HG03196 (cell line): ENCODE results near the gene CCDC171.
"Not testable (repeated sequence)": the region's sequence is repeated elsewhere in the genome, so short reads cannot be mapped to it uniquely, and the experiment has no call there.

Experiments used
- ATAC-seq: cut with Tn5 transposase; IDR thresholded peaks from one replicate; pipeline ENCODE4 v1.9.1; 2021; ENCODE audit not compliant: unreplicated experiment

The CCDC171 gene

DNA sequence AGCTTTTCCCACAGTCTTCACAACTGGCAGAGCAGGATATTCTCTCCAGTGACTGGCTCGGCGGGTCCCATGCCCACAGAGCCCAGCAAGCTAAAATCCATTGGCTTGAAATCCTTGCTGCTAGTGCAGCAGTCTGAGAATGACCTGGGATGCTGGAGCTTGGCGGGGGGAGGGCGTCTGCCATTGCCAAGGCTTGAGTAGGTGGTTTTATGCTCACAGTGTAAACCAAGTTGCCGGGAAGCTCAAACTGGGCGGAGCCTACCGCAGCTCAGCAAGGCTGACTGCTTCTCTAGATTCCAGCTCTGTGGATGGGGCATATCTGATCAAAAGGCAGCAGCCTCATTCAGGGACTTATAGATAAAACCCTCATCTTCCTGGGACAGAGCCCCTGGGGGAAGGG lies 194.1 kb downstream of the CCDC171 start:
- ATAC-seq, result no peak

DNA sequence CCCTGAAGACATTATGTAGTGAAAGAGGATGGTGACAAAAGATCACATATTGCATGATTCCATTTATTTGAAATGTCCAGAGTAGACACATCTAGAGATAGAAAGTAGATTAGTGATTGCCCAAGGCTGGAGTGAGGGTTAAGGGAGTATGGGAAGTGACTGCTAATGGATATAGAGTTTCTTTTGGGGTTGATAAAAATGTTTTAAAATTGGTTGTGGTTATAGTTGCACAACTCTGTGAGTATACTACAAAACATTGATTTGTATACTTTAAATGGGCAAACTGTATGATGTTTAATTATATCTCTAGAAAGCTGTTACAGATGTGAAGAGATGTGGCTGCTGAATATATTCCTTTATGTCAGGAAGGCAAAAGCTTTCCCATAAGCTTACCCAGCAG lies 202.8 kb downstream of the CCDC171 start:
- no peak for ATAC-seq

- ATAC-seq, result no peak
Measured at GRCh38 chr9:15761551-15761950, 208.7 kb downstream of the CCDC171 start.

- no peak for ATAC-seq
Measured at GRCh38 chr9:15763371-15763770, 210.5 kb downstream of the CCDC171 start.

DNA sequence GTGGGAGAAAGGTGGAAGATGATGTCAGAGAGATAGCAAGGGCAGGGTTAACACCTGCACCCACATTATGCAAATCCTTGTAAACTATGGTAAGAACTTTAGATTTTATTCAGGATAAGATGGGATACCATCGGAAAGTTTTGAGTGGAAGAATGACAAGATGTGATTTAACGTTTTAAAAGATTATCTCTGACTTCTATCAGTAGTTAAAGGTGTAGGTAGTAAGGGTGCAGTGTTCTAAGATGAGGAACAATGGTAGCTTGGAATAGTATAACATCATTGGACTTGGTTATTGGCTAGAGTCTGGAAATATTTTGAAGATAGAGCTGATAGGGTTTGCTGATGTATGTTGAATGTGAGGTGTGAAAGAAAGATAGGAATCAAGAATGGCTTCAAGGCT lies 211.3 kb downstream of the CCDC171 start:
- no peak for ATAC-seq

DNA sequence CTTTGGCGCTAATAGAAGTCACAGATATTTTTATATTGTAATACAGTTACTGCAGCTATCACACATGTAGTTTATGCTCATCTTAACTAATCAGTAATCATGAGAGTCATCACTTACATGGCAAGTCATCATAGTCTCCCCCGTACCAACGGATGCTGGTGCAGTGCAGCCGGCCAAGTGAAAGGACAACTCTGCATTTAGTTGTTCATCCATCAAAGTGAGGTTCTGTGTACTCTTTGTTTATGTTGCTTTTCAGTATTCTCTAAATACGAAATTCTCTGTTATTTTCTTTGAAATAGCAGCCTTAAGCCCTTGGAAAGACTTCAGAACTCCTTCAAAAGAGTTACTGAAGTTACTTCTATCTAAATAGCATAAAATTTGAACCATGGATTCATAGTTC lies 216.7 kb downstream of the CCDC171 start:
- ATAC-seq, result no peak

DNA sequence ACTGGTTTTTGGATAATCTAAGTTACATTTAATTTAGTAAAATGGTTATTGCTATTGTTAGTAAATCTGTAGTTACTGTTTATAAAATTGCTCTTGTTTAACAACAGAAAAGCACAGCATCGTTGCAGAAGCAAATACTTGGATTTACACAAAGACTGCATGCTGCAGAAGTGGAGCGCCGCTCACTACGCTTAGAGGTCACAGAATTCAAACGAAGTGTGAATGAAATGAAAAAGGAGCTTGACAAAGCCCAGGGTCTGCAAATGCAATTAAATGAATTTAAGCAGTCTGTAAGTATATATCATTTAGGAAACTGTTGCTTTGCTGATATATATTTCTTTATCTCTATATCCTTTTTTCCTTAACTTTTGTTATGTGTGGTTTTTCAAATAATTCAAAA lies 226.0 kb downstream of the CCDC171 start:
- no peak for ATAC-seq

- ATAC-seq, result no peak
Measured at GRCh38 chr9:15782106-15782505, 229.3 kb downstream of the CCDC171 start.

DNA sequence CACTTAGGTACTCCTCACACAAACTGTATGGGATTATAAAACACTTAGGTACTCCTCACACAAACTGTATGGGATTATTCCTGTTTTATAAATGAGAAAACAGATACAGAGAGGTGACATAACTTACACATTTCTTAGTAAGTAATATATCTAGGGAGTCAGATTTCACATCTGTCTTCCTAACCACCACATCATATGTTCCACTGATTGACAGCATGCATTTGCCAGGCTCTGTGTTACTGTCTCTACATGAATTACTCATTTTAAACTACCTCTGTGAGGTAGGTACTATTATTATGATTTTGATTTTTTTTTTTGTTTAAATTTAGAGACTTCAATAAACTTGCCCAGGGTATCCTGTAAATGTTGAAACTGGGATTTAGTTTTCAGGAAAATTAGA lies 232.7 kb downstream of the CCDC171 start:
- no peak for ATAC-seq

- no peak for ATAC-seq
Measured at GRCh38 chr9:15786616-15787015, 233.8 kb downstream of the CCDC171 start.

DNA sequence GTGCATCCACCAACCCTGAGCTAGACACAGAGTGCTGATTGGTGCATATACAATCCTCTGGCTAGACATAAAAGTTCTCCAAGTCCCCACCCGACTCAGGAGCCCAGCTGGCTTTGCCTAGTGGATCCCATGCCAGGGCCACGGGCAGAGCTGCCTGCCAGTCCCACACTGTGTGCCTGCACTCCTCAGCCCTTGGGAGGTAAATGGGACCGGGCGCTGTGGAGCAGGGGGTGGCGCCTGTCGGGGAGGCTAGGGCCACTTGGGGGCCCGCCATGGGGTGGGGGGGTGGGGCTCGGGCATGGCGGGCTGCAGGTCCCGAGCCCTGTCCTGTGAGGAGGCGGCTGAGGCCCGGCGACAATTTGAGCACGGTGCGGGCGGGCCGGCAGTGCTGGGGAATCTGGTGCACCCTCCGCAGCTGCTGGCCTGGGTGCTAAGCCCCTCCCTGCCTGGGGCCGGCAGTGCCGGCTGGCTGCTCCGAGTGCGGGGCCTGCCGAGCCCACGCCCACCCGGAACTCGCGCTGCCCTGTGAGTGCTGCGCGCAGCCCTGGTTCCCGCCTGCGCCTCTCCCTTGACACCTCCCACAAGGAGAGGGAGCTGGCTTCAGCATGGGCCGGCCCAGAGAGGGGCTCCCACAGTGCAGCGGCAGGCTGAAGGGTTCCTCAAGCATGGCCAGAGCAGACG lies 257.5 kb downstream of the CCDC171 start:
- ATAC-seq, result not testable (repeated sequence)

- ATAC-seq, result no peak
Measured at GRCh38 chr9:15813076-15813475, 260.2 kb downstream of the CCDC171 start.

GRCh38 chr9:15824310-15824709 lies 271.5 kb downstream of the CCDC171 start:
- no peak for ATAC-seq

DNA sequence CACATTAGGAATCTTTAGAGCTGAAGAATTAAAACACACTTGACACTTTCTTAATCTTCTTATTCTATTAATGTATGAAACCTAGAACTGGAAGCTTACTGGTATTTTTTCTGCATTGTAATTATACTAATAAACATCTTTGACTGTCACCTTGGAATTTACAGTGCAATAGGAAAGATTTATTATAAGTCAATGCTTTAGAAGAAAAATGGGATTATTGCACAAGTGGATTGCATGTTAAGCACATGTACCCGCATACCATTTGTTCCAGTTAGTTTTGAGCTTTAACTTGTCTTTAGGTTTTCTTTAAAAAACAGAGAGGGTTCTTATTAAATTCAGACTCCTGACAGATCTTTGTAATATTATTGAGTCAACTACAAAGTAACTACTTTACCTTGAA lies 278.5 kb downstream of the CCDC171 start:
- no peak for ATAC-seq

- ATAC-seq, result no peak
Measured at GRCh38 chr9:15834541-15834940, 281.7 kb downstream of the CCDC171 start.

- peak; percentile 66 for ATAC-seq
Measured at GRCh38 chr9:15837079-15837679, 284.3 kb downstream of the CCDC171 start.

DNA sequence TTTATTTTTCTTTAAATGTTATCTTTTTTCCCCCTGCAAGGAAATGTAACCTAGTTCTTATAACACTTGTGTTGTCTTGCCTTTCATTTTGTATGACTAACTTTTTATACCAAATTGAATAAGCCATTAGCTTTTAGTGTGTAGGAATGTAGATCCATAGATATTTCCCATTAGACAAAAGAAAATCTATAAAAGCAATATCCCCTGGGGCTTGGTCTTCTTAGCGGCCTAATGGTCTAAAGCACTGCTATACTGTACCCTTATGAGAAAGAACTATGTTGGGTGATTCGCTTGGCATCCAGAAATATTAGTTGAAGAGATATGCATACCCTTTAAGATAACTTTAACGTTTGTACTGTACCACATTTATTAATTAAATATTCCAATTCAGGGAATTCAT lies 289.2 kb downstream of the CCDC171 start:
- ATAC-seq, result no peak

- ATAC-seq, result no peak
Measured at GRCh38 chr9:15843316-15843715, 290.5 kb downstream of the CCDC171 start.

GRCh38 chr9:15843931-15844330 lies 291.1 kb downstream of the CCDC171 start:
- ATAC-seq, result no peak

- no peak for ATAC-seq
Measured at GRCh38 chr9:15846611-15847010, 293.8 kb downstream of the CCDC171 start.

DNA sequence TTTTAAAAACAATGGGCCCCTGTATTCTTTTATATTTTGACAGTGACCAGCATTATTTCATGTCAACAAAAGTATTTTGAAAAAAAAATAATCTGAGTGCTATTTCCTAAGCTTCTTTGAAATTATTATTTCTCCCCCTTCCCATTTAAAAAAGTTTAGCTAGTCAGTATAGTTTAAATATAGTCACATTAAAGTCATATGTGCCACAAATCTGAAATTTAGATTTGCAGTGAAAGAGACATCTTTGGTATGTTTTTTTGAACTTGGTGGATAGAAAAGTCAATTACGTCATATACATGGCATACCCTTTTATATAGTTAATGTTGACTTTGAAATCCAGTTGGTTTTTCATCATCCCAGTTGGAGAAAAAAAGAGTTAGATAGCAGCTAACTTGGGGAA lies 297.0 kb downstream of the CCDC171 start:
- no peak for ATAC-seq

DNA sequence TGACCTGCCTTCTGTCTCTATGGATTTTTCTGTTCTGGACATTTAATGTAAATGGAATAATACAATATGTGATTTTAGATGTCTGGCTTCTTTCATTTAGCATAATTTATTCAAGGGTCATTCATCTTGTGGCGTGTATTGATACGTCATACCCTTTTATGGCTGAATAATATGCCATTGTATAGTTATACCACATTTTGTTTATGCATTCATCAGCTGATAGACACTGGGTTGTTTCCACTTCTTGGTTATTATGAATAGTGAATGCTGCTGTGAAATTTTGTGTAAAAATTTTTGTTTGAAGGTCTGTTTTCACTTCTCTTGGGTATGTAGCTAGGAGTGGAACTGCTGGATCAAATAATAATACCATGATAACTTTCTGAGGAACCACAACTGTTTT lies 298.9 kb downstream of the CCDC171 start:
- ATAC-seq, result no peak

DNA sequence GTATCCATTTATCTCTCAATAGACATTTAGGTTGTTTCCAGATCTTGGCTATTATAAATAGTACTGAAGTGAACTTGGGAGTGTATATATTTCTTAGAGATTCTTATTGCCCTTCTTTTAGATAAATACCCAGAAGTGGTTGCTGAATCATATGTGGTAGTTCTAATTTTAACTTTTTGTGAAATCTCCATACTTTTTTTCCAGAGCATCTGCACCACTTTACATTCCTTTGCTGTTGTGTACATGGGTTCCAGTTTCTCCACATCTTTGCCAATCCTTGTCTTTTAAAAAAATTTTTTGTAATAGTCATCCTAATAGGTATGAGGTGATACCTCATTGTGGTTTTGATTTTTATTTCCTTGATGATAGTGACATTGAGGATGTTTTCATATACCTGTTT lies 303.7 kb downstream of the CCDC171 start:
- no peak for ATAC-seq
